ENCODE results near the gene TMCC2.

Gene TMCC2

DNA sequence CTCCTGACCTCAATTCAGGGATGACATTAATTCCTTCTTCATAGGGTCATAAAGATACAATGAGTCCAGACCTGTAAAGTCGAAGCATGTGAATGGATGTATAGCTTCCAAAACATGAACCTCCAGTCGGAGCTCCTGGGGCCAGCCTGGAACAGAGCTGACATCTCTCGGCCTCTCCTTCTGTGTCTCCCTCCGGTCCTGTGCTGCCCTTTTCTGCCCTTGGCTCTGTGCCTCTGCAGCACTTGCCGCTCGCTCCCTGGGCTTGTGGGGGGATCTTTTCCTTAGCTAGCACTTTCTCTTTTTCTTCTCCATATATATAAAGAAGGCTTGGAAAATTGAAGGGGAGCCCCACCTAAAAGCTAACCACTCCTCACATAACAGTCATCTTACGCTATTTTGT is 42.5 kb downstream of the TMCC2 start:
- Histone ChIP-seq H3K79me2 (ENCODE audit: low read length) (peaks cover 7% of the 10 kb centered on the region), H3K4me2 (ENCODE audit: low read depth, low read length) (no peak overlapping the region), H3F3A (ENCODE audit: insufficient read depth, low read length) (0 out of 2 replicates have a peak, but pooled peaks cover 5% of the 10 kb centered on the region), H3K27me3 (replicated peaks; ENCODE audit: insufficient read depth, low read length) (no peaks in the 10 kb centered on the region), H2AFZ (ENCODE audit: low read length) (no peak overlapping the region), H3K4me1 (ENCODE audit: low read length) (peaks cover 28% of the 10 kb centered on the region), H3K4me3 (ENCODE audit: low read length) (no peak overlapping the region), H3K9me3 (replicated peaks; ENCODE audit: insufficient read depth, low read length) (no peaks in the 10 kb centered on the region), H4K20me1 (ENCODE audit: insufficient read depth, low read length) (no peaks in the 10 kb centered on the region), H3K36me3 (replicated peaks; ENCODE audit: insufficient read depth, low read length) (no peaks in the 10 kb centered on the region; the same call in 1 of the 2 replicates), H3K9me2 (replicated peaks; ENCODE audit: insufficient read depth, low read length) (no peaks in the 10 kb centered on the region), H3K27ac (ENCODE audit: low read length) (no peak overlapping the region), H3K9ac (ENCODE audit: low read length) (no peak overlapping the region)
- TF ChIP-seq EZH2 (optimal IDR thresholded peaks at IDR 0.05; ENCODE audit: low read depth, low read length): no peak
- TF ChIP-seq, protein P1, sequence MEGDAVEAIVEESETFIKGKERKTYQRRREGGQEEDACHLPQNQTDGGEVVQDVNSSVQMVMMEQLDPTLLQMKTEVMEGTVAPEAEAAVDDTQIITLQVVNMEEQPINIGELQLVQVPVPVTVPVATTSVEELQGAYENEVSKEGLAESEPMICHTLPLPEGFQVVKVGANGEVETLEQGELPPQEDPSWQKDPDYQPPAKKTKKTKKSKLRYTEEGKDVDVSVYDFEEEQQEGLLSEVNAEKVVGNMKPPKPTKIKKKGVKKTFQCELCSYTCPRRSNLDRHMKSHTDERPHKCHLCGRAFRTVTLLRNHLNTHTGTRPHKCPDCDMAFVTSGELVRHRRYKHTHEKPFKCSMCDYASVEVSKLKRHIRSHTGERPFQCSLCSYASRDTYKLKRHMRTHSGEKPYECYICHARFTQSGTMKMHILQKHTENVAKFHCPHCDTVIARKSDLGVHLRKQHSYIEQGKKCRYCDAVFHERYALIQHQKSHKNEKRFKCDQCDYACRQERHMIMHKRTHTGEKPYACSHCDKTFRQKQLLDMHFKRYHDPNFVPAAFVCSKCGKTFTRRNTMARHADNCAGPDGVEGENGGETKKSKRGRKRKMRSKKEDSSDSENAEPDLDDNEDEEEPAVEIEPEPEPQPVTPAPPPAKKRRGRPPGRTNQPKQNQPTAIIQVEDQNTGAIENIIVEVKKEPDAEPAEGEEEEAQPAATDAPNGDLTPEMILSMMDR (IDR thresholded peaks at IDR 0.05; ENCODE audit: low read length): no peak
- no peak for TF ChIP-seq EZH2phosphoT487 (IDR thresholded peaks at IDR 0.05; ENCODE audit: low read length)
- DNase-seq: no peak

DNA sequence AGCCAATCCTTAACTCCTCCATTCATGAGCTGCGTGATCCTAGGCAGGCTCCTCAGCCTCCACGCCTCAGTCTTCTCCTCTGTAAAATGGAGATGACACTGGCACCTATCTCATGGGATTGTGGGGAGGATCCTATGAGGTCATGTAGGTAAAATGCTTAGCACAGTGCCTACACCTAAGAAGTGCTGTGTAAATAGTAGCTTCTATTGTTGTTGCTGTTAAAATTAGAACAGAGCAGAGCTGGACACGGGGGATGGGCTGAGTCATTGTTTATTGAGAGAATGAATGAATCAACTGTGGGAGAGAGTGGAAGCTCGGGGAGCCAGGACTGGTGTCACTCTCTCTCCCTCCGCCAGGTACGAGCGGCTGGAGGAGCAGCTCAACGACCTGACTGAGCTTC is 43.0 kb downstream of the TMCC2 start:
- Histone ChIP-seq H3F3A (ENCODE audit: insufficient read depth, low read length) (0 out of 2 replicates have a peak, but pooled peaks cover 5% of the 10 kb centered on the region), H3K4me2 (ENCODE audit: low read depth, low read length) (no peak overlapping the region), H3K36me3 (replicated peaks; ENCODE audit: insufficient read depth, low read length) (no peaks in the 10 kb centered on the region; the same call in 1 of the 2 replicates), H3K27ac (ENCODE audit: low read length) (no peak overlapping the region), H4K20me1 (ENCODE audit: insufficient read depth, low read length) (no peaks in the 10 kb centered on the region), H3K4me3 (ENCODE audit: low read length) (no peak overlapping the region), H3K79me2 (ENCODE audit: low read length) (peaks cover 7% of the 10 kb centered on the region), H2AFZ (ENCODE audit: low read length) (no peak overlapping the region), H3K9me3 (replicated peaks; ENCODE audit: insufficient read depth, low read length) (no peaks in the 10 kb centered on the region), H3K9me2 (replicated peaks; ENCODE audit: insufficient read depth, low read length) (no peaks in the 10 kb centered on the region), H3K4me1 (ENCODE audit: low read length) (peaks cover 32% of the 10 kb centered on the region), H3K27me3 (replicated peaks; ENCODE audit: insufficient read depth, low read length) (no peaks in the 10 kb centered on the region), H3K9ac (ENCODE audit: low read length) (no peak overlapping the region)
- DNase-seq: no peak
- TF ChIP-seq, protein P1 (IDR thresholded peaks at IDR 0.05; ENCODE audit: low read length): no peak
- TF ChIP-seq EZH2 (optimal IDR thresholded peaks at IDR 0.05; ENCODE audit: low read depth, low read length) (no peak), EZH2phosphoT487 (IDR thresholded peaks at IDR 0.05; ENCODE audit: low read length) (no peak)

- Histone ChIP-seq H4K20me1 (ENCODE audit: insufficient read depth, low read length) (no peaks in the 10 kb centered on the region), H3F3A (ENCODE audit: insufficient read depth, low read length) (0 out of 2 replicates have a peak, but pooled peaks cover 5% of the 10 kb centered on the region), H3K4me1 (ENCODE audit: low read length) (peaks cover 36% of the 10 kb centered on the region), H3K4me2 (ENCODE audit: low read depth, low read length) (no peak overlapping the region), H3K27me3 (replicated peaks; ENCODE audit: insufficient read depth, low read length) (no peaks in the 10 kb centered on the region), H3K9me3 (replicated peaks; ENCODE audit: insufficient read depth, low read length) (no peaks in the 10 kb centered on the region), H3K79me2 (ENCODE audit: low read length) (peaks cover 7% of the 10 kb centered on the region), H3K4me3 (ENCODE audit: low read length) (no peak overlapping the region), H3K36me3 (replicated peaks; ENCODE audit: insufficient read depth, low read length) (no peaks in the 10 kb centered on the region; the same call in 1 of the 2 replicates), H3K9ac (ENCODE audit: low read length) (no peak overlapping the region), H2AFZ (ENCODE audit: low read length) (no peak overlapping the region), H3K27ac (ENCODE audit: low read length) (no peak overlapping the region), H3K9me2 (replicated peaks; ENCODE audit: insufficient read depth, low read length) (no peaks in the 10 kb centered on the region)
- no peak for DNase-seq
- TF ChIP-seq EZH2phosphoT487 (IDR thresholded peaks at IDR 0.05; ENCODE audit: low read length) (no peak), EZH2 (optimal IDR thresholded peaks at IDR 0.05; ENCODE audit: low read depth, low read length) (no peak)
- TF ChIP-seq, protein P1 (IDR thresholded peaks at IDR 0.05; ENCODE audit: low read length): no peak
These were observed 43.5 kb downstream of the TMCC2 start for GRCh38 chr1:205271277-205271676.
